Trophoblast cell (in vitro differentiated cells and primary cell): ENCODE data around the gene AGAP1.

Experiments used
- DNase-seq, 2 donors: peaks; one replicate each; pipeline ENCODE4 v3.0.0-alpha.2; 2016
- H2AFZ ChIP-seq: 2 replicates; pipeline ENCODE4 v1.6.1; 2013; ENCODE audit warnings: low read length, moderate library complexity, mild to moderate bottlenecking; ENCODE audit not compliant: insufficient read depth, poor library complexity
- H2AK5ac ChIP-seq: 2 replicates; pipeline ENCODE4 v1.6.1; 2013; ENCODE audit warnings: mild to moderate bottlenecking, low read length
- H2BK120ac ChIP-seq: 2 replicates; pipeline ENCODE4 v1.6.1; 2013; ENCODE audit warnings: low read length, mild to moderate bottlenecking, moderate library complexity; ENCODE audit not compliant: insufficient read depth, poor library complexity
- H2BK12ac ChIP-seq: 2 replicates; pipeline ENCODE4 v1.6.1; 2013; ENCODE audit warnings: mild to moderate bottlenecking, low read length, moderate library complexity
- H2BK5ac ChIP-seq: 2 replicates; pipeline ENCODE4 v1.6.1; 2013; ENCODE audit warnings: low read length, low read depth, moderate library complexity, mild to moderate bottlenecking; ENCODE audit not compliant: poor library complexity
- H3K14ac ChIP-seq: 2 replicates; pipeline ENCODE4 v1.6.1; 2013; ENCODE audit warnings: mild to moderate bottlenecking, low read length
- H3K18ac ChIP-seq: 2 replicates; pipeline ENCODE4 v1.6.1; 2013; ENCODE audit warnings: mild to moderate bottlenecking, low read length
- H3K23ac ChIP-seq: 2 replicates; pipeline ENCODE4 v1.6.1; 2013; ENCODE audit warnings: low read length
- H3K27ac ChIP-seq: 2 replicates; pipeline ENCODE4 v1.5.1; 2013; ENCODE audit warnings: low read depth, mild to moderate bottlenecking, inconsistent platforms, low read length, moderate library complexity
- H3K27me3 ChIP-seq: 2 replicates; pipeline ENCODE4 v1.6.1; 2013; ENCODE audit warnings: inconsistent platforms, mild to moderate bottlenecking, low read length, moderate library complexity; ENCODE audit not compliant: insufficient read depth
- H3K36me3 ChIP-seq, 2 experiments: 1 replicate in 1 of 2; 2 replicates in 1 of 2; pipeline ENCODE4 v1.6.1; 2013; ENCODE audit warnings: low read length in 2 of 2, mild to moderate bottlenecking in 2 of 2, moderate library complexity in 1 of 2; ENCODE audit not compliant: insufficient read depth in 2 of 2, control insufficient read depth in 1 of 2
- H3K4ac ChIP-seq: 2 replicates; pipeline ENCODE4 v1.6.1; 2013; ENCODE audit warnings: low read depth, mild to moderate bottlenecking, low read length, moderate library complexity
- H3K4me1 ChIP-seq, 2 experiments: 1 replicate in 1 of 2; 2 replicates in 1 of 2; pipeline ENCODE4 v1.6.1; 2013; ENCODE audit warnings: low read length in 2 of 2, mild to moderate bottlenecking in 2 of 2, moderate library complexity in 1 of 2; ENCODE audit not compliant: insufficient read depth in 2 of 2, control insufficient read depth in 1 of 2
- H3K4me2 ChIP-seq: 2 replicates; pipeline ENCODE4 v1.6.1; 2013; ENCODE audit warnings: inconsistent platforms, mild to moderate bottlenecking, low read length, moderate library complexity
- H3K4me3 ChIP-seq: 2 replicates; pipeline ENCODE4 v1.5.1; 2013; ENCODE audit warnings: mild to moderate bottlenecking, low read depth, low read length, inconsistent platforms
- H3K79me1 ChIP-seq: one replicate; pipeline ENCODE4 v1.6.1; 2013; ENCODE audit warnings: low read length
- H3K79me2 ChIP-seq: 2 replicates; pipeline ENCODE4 v1.6.1; 2013; ENCODE audit warnings: low read length, mild to moderate bottlenecking; ENCODE audit not compliant: control insufficient read depth, insufficient read depth, poor library complexity
- H3K9ac ChIP-seq: 2 replicates; pipeline ENCODE4 v1.6.1; 2013; ENCODE audit warnings: mild to moderate bottlenecking, low read length
- H3K9me3 ChIP-seq: 2 replicates; pipeline ENCODE4 v1.6.1; 2013; ENCODE audit warnings: low read depth, mild to moderate bottlenecking, control low read depth, inconsistent platforms, low read length; ENCODE audit not compliant: insufficient read depth
- H4K12ac ChIP-seq: 2 replicates; pipeline ENCODE4 v1.6.1; 2013; ENCODE audit warnings: low read depth, mild to moderate bottlenecking, low read length, moderate library complexity
- H4K8ac ChIP-seq: 2 replicates; pipeline ENCODE4 v1.6.1; 2013; ENCODE audit warnings: low read depth, mild to moderate bottlenecking, low read length, moderate library complexity
- H4K91ac ChIP-seq: one replicate; pipeline ENCODE4 v1.6.1; 2013; ENCODE audit warnings: low read depth, mild to moderate bottlenecking, low read length, moderate library complexity
- WGBS: extraction: QIAGEN DNeasy Blood & Tissue Kit; methylation state at CpG from one replicate; pipeline ENCODE4 v1.1.7; 2013; ENCODE audit warnings: missing lambda C conversion rate; ENCODE audit not compliant: insufficient read length, insufficient coverage; ENCODE audit errors: extremely low coverage; 5-methylcytosine and 5-hydroxymethylcytosine counted together

The AGAP1 gene

DNA sequence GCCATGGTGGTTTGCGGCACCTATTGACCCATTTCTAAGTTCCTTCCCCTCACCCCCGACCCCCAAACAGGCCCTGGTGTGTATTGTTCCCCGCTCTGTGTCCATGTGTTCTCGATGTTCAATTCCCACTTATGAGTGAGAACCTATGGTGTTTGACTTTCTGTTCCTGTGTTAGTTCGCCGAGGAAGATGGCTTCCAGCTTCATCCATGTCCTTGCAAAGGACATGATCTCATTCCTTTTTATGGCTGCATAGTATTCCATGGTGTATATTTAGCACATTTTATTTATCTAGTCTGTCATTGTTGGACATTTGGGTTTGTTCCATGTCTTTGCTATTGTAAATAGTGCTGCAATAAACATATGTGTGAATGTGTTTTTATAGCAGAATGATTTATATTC is 490.7 kb downstream of the AGAP1 start:
- Histone ChIP-seq H3K14ac (no peak overlapping the region), H2BK5ac (no peak overlapping the region), H3K79me1 (no peaks in the 10 kb centered on the region), H3K9me3 (no peaks in the 10 kb centered on the region), H3K27me3 (no peaks in the 10 kb centered on the region), H3K18ac (no peak overlapping the region), H3K23ac (no peak overlapping the region), H2BK120ac (no peak overlapping the region), H4K8ac (no peak overlapping the region), H3K4me3 (no peak overlapping the region), H3K9ac (no peak overlapping the region), H4K12ac (no peak overlapping the region), H3K36me3 (no peaks in the 10 kb centered on the region), H3K79me2 (no peaks in the 10 kb centered on the region), H2AK5ac (no peak overlapping the region), H2BK12ac (no peak overlapping the region), H3K4me1 (no peaks in the 10 kb centered on the region), H3K4me2 (no peak overlapping the region), H4K91ac (no peak overlapping the region), H3K4ac (no peak overlapping the region), H3K27ac (no peak overlapping the region), H2AFZ (no peak overlapping the region)
- no peak for DNase-seq
- WGBS = no CpG with 5 or more reads among the region's 6 CpGs

- Histone ChIP-seq H2BK120ac (no peak overlapping the region), H3K27ac (no peak overlapping the region), H3K4ac (no peak overlapping the region), H3K79me2 (no peaks in the 10 kb centered on the region), H3K9me3 (no peaks in the 10 kb centered on the region), H3K4me2 (no peak overlapping the region), H2BK12ac (no peak overlapping the region), H3K14ac (no peak overlapping the region), H3K4me1 (no peaks in the 10 kb centered on the region), H3K4me3 (no peak overlapping the region), H4K91ac (no peak overlapping the region), H3K36me3 (no peaks in the 10 kb centered on the region), H2AK5ac (no peak overlapping the region), H3K18ac (no peak overlapping the region), H3K79me1 (no peaks in the 10 kb centered on the region), H2AFZ (no peak overlapping the region), H3K9ac (no peak overlapping the region), H3K23ac (no peak overlapping the region), H4K8ac (no peak overlapping the region), H4K12ac (no peak overlapping the region), H3K27me3 (no peaks in the 10 kb centered on the region), H2BK5ac (no peak overlapping the region)
- no peak for DNase-seq
- no CpG with 5 or more reads among the region's 1 CpG for WGBS
Observed at GRCh38 chr2:235986361-235986760, 492.5 kb downstream of the AGAP1 start.

DNA sequence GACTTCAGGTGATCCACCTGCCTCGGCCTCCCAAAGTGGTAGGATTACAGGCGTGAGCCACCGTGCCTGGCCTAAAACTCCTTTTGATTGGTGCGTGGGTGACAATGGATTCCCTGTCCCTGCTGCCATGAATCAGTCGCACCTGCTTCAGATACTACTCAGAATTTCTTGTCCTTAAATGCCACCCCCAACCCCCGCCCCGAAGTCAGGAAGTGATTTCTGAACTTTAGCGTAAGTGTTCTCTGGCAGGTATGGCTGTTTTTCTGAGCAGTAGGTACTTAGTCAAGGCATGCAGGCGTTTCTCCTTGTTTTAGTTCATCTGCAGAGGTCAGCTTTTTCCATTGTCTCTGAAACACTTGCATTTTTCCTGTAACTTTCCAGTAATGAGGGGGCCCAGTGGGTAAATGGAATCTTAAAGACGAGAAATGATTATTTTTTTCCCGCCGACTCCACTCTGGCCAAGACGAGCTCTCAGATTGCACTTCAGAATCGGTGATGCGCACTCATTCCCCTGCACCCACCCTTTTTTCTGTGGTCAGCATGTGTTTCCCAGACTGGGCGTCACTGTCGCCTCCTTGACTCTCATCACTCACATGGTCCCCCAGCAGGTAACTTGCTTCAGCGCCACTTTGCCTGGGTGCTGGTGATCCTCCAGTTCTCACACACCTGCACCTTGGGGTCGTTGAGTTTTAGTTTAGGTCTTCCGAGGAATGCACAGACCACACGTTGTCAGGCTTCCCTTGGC is 494.6 kb downstream of the AGAP1 start:
- Histone ChIP-seq H3K36me3 (no peaks in the 10 kb centered on the region), H4K91ac (no peak overlapping the region), H3K14ac (no peak overlapping the region), H3K27ac (no peak overlapping the region), H3K79me1 (no peaks in the 10 kb centered on the region), H3K18ac (no peak overlapping the region), H3K23ac (no peak overlapping the region), H4K8ac (no peak overlapping the region), H3K4me3 (no peak overlapping the region), H3K4me2 (no peak overlapping the region), H3K79me2 (no peaks in the 10 kb centered on the region), H3K4me1 (no peaks in the 10 kb centered on the region), H2AK5ac (no peak overlapping the region), H2BK120ac (no peak overlapping the region), H2AFZ (no peak overlapping the region), H3K4ac (no peak overlapping the region), H4K12ac (no peak overlapping the region), H3K27me3 (no peaks in the 10 kb centered on the region), H3K9me3 (no peaks in the 10 kb centered on the region), H3K9ac (no peak overlapping the region), H2BK5ac (no peak overlapping the region), H2BK12ac (no peak overlapping the region)
- no CpG with 5 or more reads among the region's 21 CpGs for WGBS
- DNase-seq = no peak

- H3K14ac ChIP-seq = no peak overlapping the region
- no peak overlapping the region for H2AFZ ChIP-seq
- H3K4me3 ChIP-seq = no peak overlapping the region
- no peaks in the 10 kb centered on the region for H3K79me2 ChIP-seq
- no peak overlapping the region for H4K8ac ChIP-seq
- no peak overlapping the region for H4K12ac ChIP-seq
- no peak overlapping the region for H3K9ac ChIP-seq
- DNase-seq = no peak
- no peaks in the 10 kb centered on the region for H3K36me3 ChIP-seq
- H3K27me3 ChIP-seq = no peaks in the 10 kb centered on the region
- no peak overlapping the region for H3K4ac ChIP-seq
- no peak overlapping the region for H3K18ac ChIP-seq
- H3K9me3 ChIP-seq = no peaks in the 10 kb centered on the region
- H2AK5ac ChIP-seq = no peak overlapping the region
- no peak overlapping the region for H2BK5ac ChIP-seq
- no peak overlapping the region for H4K91ac ChIP-seq
- H3K4me1 ChIP-seq = no peaks in the 10 kb centered on the region
- no CpG with 5 or more reads among the region's 10 CpGs for WGBS
- no peaks in the 10 kb centered on the region for H3K79me1 ChIP-seq
- no peak overlapping the region for H3K23ac ChIP-seq
- no peak overlapping the region for H2BK120ac ChIP-seq
- H3K27ac ChIP-seq = no peak overlapping the region
- no peak overlapping the region for H3K4me2 ChIP-seq
- no peak overlapping the region for H2BK12ac ChIP-seq
Observed at GRCh38 chr2:235989591-235989990, 495.7 kb downstream of the AGAP1 start.
